Activated CD8-positive, alpha-beta memory T cell treated with anti-CD3 and anti-CD28 coated beads, Interleukin-2, amount 50 U/mL, for 48 hours (primary cell): ENCODE data around the gene GGA1.
"Not testable (repeated sequence)": the region's sequence is repeated elsewhere in the genome, so short reads cannot be mapped to it uniquely, and the experiment has no call there.

Source experiments
- DNase-seq: peaks from one replicate; pipeline ENCODE4 v3.0.0-alpha.2; 2020

GGA1 gene

DNA sequence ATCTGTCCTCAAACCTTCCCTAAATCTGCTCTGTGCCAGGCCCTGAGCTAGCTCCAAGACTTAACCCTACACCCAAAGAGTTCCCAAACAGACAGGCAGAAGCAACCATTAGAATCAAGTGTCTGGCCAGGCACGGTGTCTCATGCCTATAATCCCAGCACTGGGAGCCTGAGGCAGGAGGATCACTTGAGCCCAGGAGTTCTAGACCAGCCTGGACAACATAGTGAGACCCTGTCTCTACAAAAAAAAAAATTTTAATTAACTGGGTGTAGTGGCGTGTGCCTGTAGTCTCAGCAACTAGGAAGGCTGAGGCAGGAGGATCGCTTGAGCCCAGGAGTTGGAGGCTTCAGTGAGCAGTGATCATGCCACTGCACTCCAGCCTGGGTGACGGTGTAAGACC is 47.9 kb downstream of the GGA1 start:
- DNase-seq: not testable (repeated sequence)

DNA sequence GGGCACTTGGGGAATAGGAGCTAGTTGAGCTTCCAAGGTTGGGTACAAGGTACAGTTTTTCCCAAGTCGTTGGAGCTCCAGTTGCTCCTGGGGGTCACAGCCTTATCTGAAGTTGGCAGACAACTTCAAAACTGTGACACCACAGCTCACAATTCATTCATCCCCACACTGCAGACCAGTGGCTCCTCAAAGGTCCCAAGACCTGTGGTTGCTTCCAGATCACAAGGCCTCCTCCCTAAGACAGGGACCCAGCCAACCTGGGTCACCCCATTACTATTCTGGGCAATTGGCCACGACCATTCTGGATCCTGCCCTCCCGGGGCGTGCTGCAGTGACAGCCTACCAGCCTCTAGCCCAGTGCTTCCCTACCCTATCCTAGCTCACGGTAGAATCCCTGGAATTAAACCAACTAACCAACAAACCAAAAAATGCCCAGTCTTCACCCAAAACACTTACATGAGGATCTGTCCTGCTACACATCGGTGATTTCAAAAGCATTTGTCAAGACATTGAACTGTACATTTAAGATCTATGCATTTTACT is 49.0 kb downstream of the GGA1 start:
- no peak for DNase-seq

DNA sequence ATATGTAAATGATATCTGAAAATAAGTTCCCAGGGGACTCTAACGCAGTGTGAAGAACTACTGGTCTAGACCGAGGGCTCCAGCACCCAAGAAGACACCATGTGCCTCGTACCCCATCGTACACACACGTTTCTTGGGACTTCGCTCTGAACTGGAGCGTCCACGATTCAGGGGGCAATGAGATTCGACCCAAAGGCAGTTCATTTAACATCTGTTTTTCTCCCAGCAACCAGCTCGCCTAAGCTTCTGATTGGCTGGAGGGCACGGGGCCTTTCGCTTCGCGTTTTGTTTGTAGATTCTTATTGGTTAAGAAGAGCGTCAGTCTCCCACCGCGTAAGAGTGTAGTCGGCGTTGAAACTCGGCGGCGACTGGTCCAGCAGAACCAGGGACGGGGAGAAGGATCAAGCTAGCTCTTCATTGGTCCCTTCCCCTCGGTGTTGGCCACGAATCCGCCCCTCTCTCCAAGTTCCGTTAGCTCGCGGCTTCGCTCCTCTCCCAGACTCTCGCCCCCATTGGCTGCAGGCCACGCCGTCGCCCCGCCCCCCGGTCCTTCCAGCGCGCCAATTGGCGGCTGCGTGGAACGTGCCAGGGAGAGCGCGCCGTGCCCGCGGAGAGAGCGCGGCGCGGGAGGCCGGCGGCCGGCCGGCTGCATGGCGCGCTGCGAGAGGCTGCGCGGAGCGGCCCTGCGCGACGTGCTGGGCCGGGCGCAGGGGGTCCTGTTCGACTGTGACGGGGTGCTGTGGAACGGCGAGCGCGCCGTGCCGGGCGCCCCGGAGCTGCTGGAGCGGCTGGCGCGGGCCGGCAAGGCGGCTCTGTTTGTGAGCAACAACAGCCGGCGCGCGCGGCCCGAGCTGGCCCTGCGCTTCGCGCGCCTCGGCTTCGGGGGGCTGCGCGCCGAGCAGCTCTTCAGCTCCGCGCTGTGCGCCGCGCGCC is 49.8 kb downstream of the GGA1 start, which contains the start of gene PDXP:
Gene PDXP, plus strand, starts transcription at position 591 of the 933 bp plus-strand sequence. Its CDS starts 60 bp downstream, at position 651.
- DNase-seq: peak; percentile 99

DNA sequence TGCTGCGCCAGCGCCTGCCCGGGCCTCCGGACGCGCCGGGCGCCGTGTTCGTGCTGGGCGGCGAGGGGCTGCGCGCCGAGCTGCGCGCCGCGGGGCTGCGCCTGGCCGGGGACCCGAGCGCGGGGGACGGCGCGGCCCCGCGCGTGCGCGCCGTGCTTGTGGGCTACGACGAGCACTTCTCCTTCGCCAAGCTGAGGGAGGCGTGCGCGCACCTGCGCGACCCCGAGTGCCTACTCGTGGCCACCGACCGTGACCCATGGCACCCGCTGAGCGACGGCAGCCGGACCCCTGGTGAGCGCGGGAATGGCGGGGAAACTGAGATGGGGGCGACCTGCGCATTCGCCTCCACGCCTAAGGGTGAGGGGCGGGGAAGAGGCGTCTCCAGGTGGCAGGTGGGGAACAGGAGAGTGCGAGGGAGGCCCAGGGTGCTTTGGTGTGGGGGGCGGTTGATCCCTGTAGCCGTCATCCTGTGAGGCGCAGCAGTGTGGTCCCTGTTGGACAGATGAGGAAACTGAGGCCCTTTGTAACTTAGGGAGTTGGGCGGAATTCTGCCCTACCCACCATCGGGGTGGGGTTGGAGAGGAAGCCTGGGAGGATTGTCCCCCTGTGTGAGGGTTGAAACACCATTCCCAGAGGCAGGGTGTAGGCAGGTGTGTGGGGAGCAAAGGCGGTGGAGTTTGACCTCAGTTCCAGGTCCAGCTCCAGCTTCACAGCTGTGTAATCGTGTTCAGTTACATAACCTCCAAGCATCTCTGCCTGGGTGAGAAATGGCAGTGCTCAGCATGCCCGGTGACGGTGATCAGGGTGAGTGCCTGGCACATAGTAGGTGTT is 50.6 kb downstream of the GGA1 start:
- DNase-seq: no peak

DNA sequence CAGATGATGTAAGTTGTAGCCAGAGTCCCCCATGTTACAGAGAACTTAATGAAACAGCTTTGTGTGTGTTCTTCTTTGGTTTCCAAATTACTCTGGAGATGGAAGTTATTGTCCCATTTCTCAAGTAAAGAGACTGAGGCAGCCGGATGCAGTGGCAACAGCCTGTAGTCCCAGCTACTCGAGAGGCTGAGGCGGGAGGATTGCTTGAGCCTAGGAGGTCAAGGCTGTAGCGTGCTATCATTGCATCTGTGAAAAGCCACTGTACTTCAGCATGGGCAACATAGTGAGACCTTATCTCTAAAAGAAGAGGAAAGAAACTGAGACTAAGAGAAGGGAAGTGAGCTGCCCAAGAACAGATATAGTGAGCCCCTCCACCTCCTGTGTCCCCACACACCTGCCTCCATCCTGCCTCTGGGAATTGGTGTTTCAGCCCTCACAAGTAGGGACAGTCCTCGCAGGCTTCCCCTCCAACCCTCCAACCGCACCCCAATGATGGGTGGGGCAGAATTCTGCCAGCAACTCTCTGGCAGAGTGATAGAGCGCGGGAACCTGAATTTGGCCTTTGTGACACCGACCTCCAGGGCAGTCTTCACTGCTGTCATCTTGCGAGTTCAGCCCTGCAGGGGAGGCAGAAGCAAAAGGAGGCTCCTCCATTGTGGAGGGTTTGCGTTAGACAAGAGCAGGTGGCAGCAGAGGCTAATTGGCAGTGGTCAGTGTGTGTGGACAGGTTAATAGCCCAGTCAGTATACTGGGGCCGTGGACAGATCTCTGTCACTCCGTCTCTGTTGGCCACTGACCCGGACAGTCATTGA is 51.5 kb downstream of the GGA1 start:
- DNase-seq: no peak

DNA sequence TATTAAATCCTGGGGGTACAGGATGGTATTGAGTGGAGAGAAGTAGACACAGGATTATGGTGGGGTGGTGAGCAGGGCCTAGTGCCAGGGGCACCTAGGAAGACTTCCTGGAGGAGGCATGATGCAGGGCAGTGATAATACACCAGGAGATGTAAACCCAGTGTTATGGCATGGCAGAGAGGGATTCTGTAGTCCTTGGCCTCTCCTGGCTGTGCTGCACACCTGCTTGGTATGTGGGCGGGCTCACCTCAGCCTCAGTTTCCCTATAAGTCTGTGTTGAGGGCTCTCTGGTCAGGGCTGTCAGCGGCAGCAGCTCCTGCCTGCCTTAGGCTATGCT is 52.0 kb downstream of the GGA1 start:
- DNase-seq: no peak

DNA sequence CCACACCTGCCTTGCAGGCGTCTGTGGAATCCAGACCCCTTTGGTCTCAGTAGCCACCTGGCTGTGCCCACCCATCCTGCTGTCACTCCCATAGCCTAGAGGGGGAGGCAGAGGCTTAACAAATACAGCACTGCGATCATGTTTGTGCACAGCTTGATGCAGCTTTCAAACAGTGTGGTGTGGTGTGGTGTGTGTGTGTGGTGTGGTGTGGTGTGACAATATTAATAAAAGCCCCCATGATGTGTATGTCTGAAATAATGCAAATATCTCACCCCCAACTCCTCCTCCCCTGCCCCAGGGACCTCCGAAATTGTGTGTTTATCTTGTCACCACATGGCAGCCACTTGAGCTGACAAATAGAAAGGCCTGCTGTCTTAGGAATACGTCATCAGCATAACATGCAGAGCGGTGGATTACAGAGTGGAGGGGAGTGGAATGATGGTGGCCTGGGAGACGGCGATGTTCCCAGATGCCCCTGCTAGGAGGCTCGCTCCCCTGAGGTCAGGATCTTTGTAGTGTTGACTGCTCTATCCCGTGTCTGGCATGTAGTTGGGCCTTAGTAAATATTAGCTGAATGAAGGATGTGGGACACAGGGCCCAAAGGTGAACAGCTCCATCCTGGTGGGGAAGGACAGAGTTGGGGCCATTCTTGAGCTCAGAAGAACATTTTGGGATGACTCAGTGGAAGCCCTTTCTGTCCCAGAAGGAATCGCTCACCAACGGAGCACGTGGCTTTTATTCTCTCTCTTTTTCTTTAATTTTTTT is 52.7 kb downstream of the GGA1 start:
- DNase-seq: no peak

DNA sequence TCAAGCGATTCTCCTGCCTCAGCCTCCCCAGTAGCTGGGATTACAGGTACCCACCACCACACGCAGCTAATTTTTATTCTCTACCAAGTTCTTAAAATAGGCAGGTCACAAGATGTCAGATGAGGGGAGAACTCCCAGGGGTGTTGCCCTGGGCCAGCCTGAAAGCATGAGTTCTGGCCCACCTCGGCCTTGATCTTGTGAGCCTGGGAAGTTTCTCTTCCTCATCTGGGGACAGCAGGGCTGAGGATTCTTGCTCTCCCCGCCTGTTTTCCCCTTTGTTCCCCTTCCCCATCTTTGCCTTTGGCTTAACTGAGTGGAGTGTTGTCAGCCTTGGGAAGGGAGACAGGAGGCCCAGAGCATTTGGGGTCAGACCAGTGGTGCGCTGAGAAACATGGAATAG is 53.4 kb downstream of the GGA1 start:
- no peak for DNase-seq

DNA sequence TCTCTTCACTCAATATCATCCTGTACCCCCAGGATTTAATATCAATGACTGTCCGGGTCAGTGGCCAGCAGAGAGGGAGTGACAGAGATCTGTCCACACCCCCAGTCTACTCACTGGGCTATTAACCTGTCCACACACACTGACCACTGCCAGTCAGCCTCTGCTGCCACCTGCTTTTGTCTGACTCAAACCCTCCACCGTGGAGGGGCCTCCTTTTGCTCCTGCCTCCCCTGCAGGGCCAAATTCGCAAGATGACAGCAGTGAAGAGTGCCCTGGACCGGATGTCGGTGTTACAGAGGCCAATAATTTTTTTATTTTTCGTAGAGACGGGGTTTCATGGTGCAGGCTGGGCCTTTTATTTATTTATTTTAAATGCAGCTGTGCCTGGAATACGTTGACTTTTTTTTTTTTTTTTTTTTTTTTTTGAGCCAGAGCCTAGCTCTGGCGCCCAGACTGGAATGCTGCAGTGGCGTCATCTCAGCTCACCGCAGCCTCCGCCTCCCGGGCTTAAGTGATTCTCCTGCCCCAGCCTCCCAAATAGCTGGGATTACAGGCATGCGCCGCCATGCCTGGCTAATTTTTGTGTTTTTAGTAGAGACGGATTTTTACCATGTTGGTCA is 55.0 kb downstream of the GGA1 start:
- no peak for DNase-seq

DNA sequence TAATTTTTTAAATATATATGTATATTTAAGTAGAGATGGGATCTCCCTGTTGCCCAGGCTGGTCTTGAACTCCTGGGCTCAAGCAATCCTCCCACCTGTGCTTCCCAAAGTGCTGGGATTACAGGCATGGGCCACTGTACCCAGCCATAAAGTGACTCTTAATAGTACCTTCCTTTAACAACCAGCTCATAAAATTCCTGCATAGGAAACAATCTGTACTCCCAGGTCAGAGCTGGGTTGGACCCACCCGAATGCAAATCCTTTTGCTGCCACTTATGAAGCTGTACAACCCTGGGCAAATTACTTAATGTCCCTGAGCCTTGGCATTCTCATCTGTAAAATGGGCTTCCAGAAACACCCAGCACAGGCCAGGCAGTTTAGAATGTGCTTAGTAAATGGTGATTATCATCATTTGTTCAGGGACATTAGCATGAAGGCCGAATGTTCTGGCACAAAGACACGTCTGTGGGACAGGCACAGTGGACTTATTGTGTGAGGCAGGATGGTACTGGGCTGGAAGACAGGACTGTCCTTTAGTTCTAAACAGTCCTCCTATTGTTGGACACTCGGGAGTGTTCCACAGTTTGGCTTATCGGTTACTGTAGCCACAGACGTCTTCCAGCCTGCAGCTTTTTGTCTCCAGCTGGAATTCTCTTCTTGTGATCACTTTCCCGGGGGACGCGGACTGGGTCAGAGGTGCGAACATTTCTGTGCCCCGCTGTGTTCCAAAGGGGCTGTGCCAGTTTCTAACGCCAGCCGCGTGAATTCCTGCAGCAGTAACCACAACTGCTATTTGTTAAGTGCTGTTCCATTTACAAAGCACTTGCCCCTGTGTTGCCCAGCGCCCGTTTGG is 55.8 kb downstream of the GGA1 start:
- DNase-seq: no peak

DNA sequence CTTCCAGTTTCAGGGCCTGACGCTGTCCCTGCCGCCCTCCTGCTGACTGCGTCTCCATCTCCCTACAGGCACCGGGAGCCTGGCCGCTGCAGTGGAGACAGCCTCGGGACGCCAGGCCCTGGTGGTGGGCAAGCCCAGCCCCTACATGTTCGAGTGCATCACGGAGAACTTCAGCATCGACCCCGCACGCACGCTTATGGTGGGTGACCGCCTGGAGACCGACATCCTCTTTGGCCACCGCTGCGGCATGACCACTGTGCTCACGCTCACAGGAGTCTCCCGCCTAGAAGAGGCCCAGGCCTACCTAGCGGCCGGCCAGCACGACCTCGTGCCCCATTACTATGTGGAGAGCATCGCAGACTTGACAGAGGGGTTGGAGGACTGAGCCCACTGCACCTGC is 56.9 kb downstream of the GGA1 start:
- no peak for DNase-seq

DNA sequence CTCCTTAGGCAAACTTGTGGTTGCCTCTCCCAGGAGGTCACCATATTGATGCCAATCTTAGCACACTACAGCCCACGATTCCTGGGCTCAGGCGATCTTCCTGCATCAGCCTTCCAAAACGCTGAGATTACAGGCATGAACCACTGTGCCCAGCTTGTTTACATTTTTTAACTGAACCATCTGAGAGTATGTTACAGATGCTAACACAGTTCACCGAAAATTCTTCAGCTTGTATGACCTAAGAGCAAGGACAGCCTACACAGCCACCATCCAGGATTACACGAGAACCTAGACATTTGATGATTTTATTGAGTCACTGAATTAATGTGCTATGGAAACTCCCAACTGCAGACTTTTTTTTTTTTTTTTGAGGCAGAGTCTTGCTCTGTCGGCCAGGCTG is 61.0 kb downstream of the GGA1 start:
- DNase-seq: no peak

DNA sequence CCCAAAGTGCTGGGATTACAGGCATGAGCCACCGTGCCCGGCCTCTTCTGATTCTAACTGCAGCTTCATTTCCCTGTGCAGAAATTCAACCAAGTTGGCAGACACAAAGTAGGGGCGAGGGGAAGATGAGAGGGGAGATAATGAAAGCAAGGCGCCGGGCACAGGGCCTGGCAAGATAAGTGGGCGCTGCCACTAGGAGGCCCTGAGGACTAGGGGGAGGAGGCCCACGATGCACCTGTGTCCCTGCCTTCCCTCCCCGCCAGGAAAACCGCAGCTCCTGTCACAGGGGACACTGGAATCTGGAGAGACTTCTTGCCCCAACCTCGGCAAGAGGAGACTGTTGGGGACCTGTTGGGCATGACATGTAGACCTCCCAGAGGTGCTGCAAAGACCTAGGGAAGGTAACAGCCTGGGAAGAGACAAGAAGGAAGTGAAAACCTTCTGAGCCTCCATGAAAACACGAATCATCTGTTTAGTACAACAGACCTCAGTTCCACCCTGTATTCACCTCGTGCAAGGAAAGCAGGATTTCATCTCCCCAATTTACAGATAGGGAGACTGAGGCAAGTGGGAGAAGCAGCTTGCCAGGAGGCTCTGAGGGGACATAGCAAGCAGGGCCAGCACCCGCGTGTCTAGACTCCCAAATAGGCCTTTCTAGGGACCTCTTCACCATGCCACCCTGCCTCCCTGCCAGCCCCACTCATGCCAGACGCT is 63.7 kb downstream of the GGA1 start:
- no peak for DNase-seq

DNA sequence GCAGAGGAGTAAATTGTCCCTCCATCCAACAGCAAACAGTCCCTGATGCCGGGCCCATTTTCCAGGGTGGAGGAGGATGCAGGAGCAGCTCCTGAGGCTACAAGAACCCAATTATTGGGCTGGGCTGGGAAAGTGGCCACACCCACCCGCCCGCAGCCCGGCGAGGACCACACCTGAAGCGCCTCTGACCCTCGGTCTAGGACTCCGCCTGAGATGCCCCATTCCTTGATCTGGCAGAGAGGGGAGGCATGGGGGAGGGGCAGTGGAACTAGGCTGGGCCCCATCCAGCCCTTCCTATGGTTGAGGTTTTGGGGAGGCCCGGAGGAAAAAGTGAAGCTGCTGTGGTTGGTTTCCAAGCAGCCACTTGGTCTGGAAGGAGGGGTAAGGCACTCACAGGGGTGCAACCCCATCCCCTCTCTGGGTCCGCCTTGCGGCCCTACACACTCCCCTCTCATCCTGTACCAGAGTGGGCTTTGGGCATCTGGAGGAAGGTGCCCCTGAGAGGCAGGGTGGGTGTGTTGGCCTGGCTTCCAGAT is 64.4 kb downstream of the GGA1 start:
- DNase-seq: no peak

DNA sequence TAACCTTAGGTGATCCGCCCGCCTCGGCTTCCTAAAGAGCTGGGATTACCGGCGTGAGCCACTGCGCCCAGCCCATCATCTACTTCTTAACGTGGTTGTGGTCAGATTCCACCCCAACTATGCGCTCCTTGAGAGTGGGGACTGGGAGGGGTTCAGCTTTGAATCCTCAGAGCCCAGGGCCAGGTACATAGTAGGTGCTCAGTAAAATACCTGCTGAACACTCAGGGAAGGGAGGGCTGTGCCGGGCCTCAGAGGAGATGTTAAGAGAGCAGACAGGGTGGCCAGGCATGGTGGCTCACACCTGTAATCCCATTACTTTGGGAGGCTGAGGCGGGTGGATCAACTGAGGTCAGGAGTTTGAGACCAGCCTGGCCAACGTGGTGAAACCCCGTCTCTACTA is 65.6 kb downstream of the GGA1 start:
- no peak for DNase-seq

DNA sequence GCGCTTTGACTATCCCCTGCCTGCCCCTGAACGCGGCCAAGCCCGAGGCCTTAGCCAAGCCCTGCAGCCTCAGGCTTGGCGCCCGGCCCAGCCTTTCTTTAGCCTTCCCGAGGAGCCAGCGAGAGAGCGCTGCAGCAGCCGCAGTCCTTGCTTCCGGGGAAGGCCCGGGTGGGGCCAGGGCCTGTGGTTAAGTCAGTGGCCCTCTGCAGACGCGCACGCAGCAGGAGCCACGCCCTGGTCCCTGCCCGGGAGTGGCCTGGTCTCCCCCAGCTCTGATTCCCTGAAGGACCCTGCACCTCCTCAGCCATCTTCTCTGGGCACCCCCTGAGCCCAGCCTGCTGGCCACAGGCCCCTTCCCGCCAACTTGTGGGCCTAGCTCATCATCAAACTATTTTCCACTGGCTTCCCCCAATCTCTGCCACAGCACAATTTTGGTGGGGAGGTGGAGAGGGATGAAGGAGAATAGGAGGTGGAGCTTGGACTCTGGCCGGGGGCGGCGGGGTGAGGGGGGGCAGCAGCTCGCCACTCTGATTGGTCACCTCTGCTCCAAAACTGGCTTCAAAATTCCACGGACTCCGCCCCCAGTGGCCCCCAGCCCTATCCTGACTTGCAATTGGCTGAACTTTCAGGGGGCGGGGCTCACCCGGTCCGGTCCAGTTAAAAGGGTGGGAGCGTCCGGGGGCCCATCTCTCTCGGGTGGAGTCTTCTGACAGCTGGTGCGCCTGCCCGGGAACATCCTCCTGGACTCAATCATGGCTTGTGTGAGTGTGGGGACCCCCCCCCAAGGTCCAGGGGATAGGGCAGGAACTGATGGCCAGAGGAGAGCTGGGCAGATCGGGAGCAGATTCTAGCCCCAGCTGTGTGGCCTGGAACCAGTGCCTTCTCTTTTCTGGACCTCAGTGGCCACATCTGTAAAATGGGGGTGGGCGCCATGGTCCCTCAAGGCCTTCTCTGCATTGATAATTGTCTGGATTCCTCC is 66.6 kb downstream of the GGA1 start, which contains the start of gene LGALS1:
Gene LGALS1, plus strand, starts transcription at position 686 of the 979 bp plus-strand sequence. Its CDS starts 67 bp downstream, at position 753.
- DNase-seq: peak; percentile 84

DNA sequence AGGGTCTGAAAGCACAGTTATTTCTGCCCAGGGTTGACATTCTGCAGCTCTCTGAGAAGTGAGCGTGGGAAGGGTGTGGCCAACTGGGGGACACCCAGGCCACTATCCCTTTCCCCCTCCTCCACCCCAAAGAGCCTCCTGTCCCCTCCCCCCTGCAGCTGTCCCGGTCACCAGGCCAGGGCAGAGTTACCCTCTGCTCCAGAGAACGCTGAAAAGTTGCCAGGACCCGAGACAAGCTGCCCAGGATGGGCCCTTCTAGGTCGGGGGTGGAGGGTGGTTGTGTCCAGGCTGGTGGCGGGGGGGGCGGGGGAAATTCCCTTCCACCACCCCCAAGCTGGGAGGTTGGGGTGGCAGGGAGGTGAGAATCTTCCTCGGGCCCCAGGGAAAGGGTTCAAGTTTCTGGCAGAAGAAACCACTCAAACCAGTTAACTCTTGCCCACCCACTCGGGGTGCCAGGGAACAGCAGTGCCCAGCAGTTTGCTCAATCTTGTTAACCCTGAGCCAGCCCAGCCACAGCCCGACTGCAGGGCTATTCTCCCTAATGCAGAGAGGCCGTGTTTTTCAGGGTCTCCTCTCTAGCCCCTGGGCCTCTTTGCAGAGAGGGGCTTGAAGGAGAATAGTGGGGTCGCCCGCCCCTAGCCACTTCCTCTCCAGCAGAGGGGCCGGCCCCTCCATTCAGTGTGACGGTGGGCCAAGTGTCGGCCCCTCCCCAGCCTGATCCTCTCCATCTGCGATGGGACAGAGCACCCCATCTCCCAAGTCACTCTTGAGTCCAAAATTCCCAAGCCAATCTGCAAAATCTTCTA is 67.5 kb downstream of the GGA1 start:
- no peak for DNase-seq
